Neural cell (in vitro differentiated cells): ENCODE results near the gene PADI2. TPM values are rescaled to one million over a fixed set of nuclear protein-coding genes. Genes with fewer than 3 reads are reported as not detected.

Source experiments
- H2AFZ ChIP-seq: fragments of 200-600, 300-800 bp; sonication (generic), shearing (Covaris generic); 2 replicates; pipeline ENCODE4 v1.6.0; 2014; ENCODE audit warnings: low read depth, mild to moderate bottlenecking, antibody characterized with exemption, low read length, moderate library complexity
- H3F3A ChIP-seq: fragments of 200-600 bp; shearing (Covaris generic); 2 replicates; pipeline ENCODE4 v1.6.1; 2016; ENCODE audit warnings: mild to moderate bottlenecking, moderate library complexity, mixed read lengths, antibody characterized with exemption, low read length; ENCODE audit not compliant: insufficient read depth, poor library complexity, severe bottlenecking
- H3K27ac ChIP-seq: fragments of 200-600, 300-800 bp; sonication (generic), shearing (Covaris generic); 2 replicates; pipeline ENCODE4 v1.5.1; 2014; ENCODE audit warnings: mild to moderate bottlenecking, low read length, moderate library complexity
- H3K27me3 ChIP-seq: fragments of 300-800, 200-600 bp; sonication (generic), shearing (Covaris generic); 2 replicates; pipeline ENCODE4 v1.6.0; 2014; ENCODE audit warnings: mild to moderate bottlenecking, low read depth, low read length, moderate library complexity; ENCODE audit not compliant: insufficient read depth
- H3K36me3 ChIP-seq: fragments of 300-800, 200-600 bp; sonication (generic), shearing (Covaris generic); 2 replicates; pipeline ENCODE4 v1.5.1; 2014; ENCODE audit warnings: mild to moderate bottlenecking, antibody characterized with exemption, low read length, moderate library complexity; ENCODE audit not compliant: insufficient read depth
- H3K4me2 ChIP-seq: fragments of 300-800, 200-600 bp; sonication (generic), shearing (Covaris generic); 2 replicates; pipeline ENCODE4 v1.6.0; 2014; ENCODE audit warnings: mild to moderate bottlenecking, low read length
- H3K4me3 ChIP-seq: fragments of 300-800, 200-600 bp; sonication (generic), shearing (Covaris generic); 2 replicates; pipeline ENCODE4 v1.5.1; 2014; ENCODE audit warnings: mild to moderate bottlenecking, low read length, moderate library complexity
- H3K79me2 ChIP-seq: fragments of 200-600 bp; shearing (Covaris generic); replicated peaks from 2 replicates; pipeline ENCODE4 v1.6.0; 2014; ENCODE audit warnings: mild to moderate bottlenecking, low read length, moderate library complexity; ENCODE audit not compliant: insufficient read depth
- H3K9ac ChIP-seq: fragments of 300-800, 200-600 bp; sonication (generic), shearing (Covaris generic); 2 replicates; pipeline ENCODE4 v1.6.1; 2016; ENCODE audit warnings: mild to moderate bottlenecking, low read length, mixed read lengths
- H3K9me2 ChIP-seq: fragments of 200-600 bp; shearing (Covaris generic); 2 replicates; pipeline ENCODE4 v1.6.1; 2016; ENCODE audit warnings: mild to moderate bottlenecking, low read length, mixed read lengths; ENCODE audit not compliant: insufficient read depth
- H3K9me3 ChIP-seq: fragments of 200-600, 300-800 bp; sonication (generic), shearing (Covaris generic); 2 replicates; pipeline ENCODE4 v1.6.1; 2016; ENCODE audit warnings: mild to moderate bottlenecking, mixed run types, low read length, moderate library complexity, mixed read lengths
- H4K20me1 ChIP-seq: fragments of 200-600 bp; shearing (Covaris generic); 2 replicates; pipeline ENCODE4 v1.6.1; 2016; ENCODE audit warnings: mild to moderate bottlenecking, mixed run types; ENCODE audit not compliant: insufficient read depth
- CTCF ChIP-seq: fragments of 450-650 bp; IDR thresholded peaks from 2 replicates; pipeline ENCODE4 v1.5.1; 2014; ENCODE audit warnings: antibody characterized with exemption, mild to moderate bottlenecking, moderate library complexity; ENCODE audit not compliant: poor library complexity, severe bottlenecking
- EZH2 ChIP-seq: fragments of 200-600, 300-800 bp; shearing (Covaris generic), sonication (generic); IDR thresholded peaks from 2 replicates; pipeline ENCODE4 v1.6.1; 2014; ENCODE audit warnings: antibody characterized with exemption, low read length, borderline replicate concordance, mild to moderate bottlenecking; ENCODE audit not compliant: insufficient read depth, poor library complexity, severe bottlenecking
- MXI1 ChIP-seq: fragments of 450-650 bp; conservative IDR thresholded peaks from 2 replicates; pipeline ENCODE4 v1.6.1; 2014; ENCODE audit warnings: antibody characterized with exemption, mild to moderate bottlenecking; ENCODE audit not compliant: poor library complexity, severe bottlenecking
- POLR2AphosphoS5 ChIP-seq: IDR thresholded peaks from 2 replicates; pipeline ENCODE4 v1.6.1; 2012
- RAD21 ChIP-seq: fragments of 450-650 bp; conservative IDR thresholded peaks from 2 replicates; pipeline ENCODE4 v1.6.1; 2014; ENCODE audit warnings: antibody characterized with exemption, mild to moderate bottlenecking, moderate library complexity
- REST ChIP-seq: IDR thresholded peaks from 2 replicates; pipeline ENCODE4 v1.6.1; 2012; ENCODE audit warnings: borderline replicate concordance
- SMC3 ChIP-seq: fragments of 450-650 bp; conservative IDR thresholded peaks from 2 replicates; pipeline ENCODE4 v1.6.1; 2014; ENCODE audit warnings: antibody characterized with exemption, mild to moderate bottlenecking, moderate library complexity; ENCODE audit not compliant: poor library complexity
- TAF1 ChIP-seq: IDR thresholded peaks from 2 replicates; pipeline ENCODE4 v1.6.1; 2012; ENCODE audit warnings: low read depth
- polyA plus RNA-seq: library from polyadenylated mRNA; depleted of rRNA; stranded (reverse); fragments of >200 nt; gene quantifications from 2 replicates; pipeline ENCODE4 v1.2.3, GENCODE V29; 2014

Gene PADI2
- polyA plus RNA-seq, 1 donor from 2014 or later, result 1.6 TPM

DNA sequence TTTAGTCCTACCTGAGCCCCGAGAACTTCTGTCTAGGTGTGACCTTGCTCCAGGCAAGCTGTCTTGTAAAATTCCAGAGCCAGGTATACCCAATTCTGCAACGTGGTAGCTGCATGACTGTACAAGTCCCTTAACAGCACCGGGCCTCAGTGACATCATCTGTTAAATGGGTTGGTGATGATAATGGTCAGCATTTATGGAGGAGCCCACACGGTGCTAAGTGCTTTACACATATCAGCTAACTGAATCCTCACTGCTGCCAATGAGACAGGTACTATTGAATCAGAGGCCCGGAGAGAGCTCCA is 48.5 kb upstream of the PADI2 start:
- Histone ChIP-seq H3K9ac (no peak overlapping the region), H3K4me2 (no peak overlapping the region), H3K9me3 (no peaks in the 10 kb centered on the region)

GRCh38 chr1:17167041-17167785 is 48.0 kb upstream of the PADI2 start:
- H3K9ac ChIP-seq, result no peak overlapping the region

More for the DNA sequence above, 48.5 kb upstream of the PADI2 start:
- Histone ChIP-seq H3K27ac (no peak overlapping the region), H2AFZ (no peak overlapping the region), H4K20me1 (no peaks in the 10 kb centered on the region), H3K4me3 (no peak overlapping the region), H3K27me3 (no peaks in the 10 kb centered on the region), H3K9me2 (no peaks in the 10 kb centered on the region), H3K36me3 (no peaks in the 10 kb centered on the region), H3K79me2 (no peaks in the 10 kb centered on the region), H3F3A (no peaks in the 10 kb centered on the region)
- TF ChIP-seq SMC3 (no peak), RAD21 (no peak), TAF1 (no peak), POLR2AphosphoS5 (no peak), REST (no peak)

DNA sequence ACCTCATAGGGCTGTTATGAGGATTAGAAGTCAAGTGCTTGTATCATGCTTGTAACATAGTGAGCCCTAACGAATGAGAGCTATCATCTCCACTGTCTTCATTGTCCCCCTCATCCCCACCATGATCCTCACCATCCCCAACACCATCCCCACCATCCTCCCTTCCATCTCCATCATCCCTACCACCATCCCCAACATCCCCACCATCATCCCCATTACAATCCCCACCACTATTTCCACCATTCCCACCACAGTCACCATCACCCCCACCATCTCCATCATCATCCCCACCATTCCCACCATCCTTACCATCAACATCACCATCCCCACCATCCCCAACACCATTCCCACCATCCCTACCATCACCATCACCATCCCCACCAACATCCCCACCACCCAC is 46.6 kb upstream of the PADI2 start:
- H3K27me3 ChIP-seq, result no peaks in the 10 kb centered on the region
- H2AFZ ChIP-seq, result no peak overlapping the region
- H3K36me3 ChIP-seq, result no peaks in the 10 kb centered on the region
- no peaks in the 10 kb centered on the region for H3K9me3 ChIP-seq
- H3K9ac ChIP-seq, result no peak overlapping the region
- no peaks in the 10 kb centered on the region for H3K79me2 ChIP-seq
- TF ChIP-seq POLR2AphosphoS5 (no peak), MXI1 (no peak), EZH2 (no peak), CTCF (no peak), REST (no peak), SMC3 (no peak), RAD21 (no peak)
- no peak overlapping the region for H3K4me2 ChIP-seq
- no peaks in the 10 kb centered on the region for H4K20me1 ChIP-seq
- H3K4me3 ChIP-seq, result no peak overlapping the region
- no peak overlapping the region for H3K27ac ChIP-seq
- no peaks in the 10 kb centered on the region for H3K9me2 ChIP-seq
- no peaks in the 10 kb centered on the region for H3F3A ChIP-seq

More at GRCh38 chr1:17167041-17167785, 48.0 kb upstream of the PADI2 start:
- H3K36me3 ChIP-seq, result no peaks in the 10 kb centered on the region
- no peak overlapping the region for H2AFZ ChIP-seq
- no peaks in the 10 kb centered on the region for H4K20me1 ChIP-seq
- no peaks in the 10 kb centered on the region for H3K79me2 ChIP-seq
- H3F3A ChIP-seq, result no peaks in the 10 kb centered on the region
- TF ChIP-seq TAF1 (no peak), SMC3 (no peak), EZH2 (no peak)
- no peak overlapping the region for H3K4me3 ChIP-seq
- no peaks in the 10 kb centered on the region for H3K9me3 ChIP-seq
- no peak overlapping the region for H3K27ac ChIP-seq
- no peaks in the 10 kb centered on the region for H3K27me3 ChIP-seq
- no peak overlapping the region for H3K4me2 ChIP-seq
- H3K9me2 ChIP-seq, result no peaks in the 10 kb centered on the region
